Measurements from ENCODE around the gene GMFB.
"Not testable (repeated sequence)": the region's sequence is repeated elsewhere in the genome, so short reads cannot be mapped to it uniquely, and the experiment has no call there.

- not testable (repeated sequence) for TF ChIP-seq CTCF, POLR2A, EP300 (IDR thresholded peaks at IDR 0.05)
Observed at GRCh38 chr14:54456820-54457608, 31.8 kb downstream of the GMFB start.
